BJ (cell line): ENCODE data around the gene SAFB. TPM values are rescaled to one million over a fixed set of nuclear protein-coding genes. Genes with fewer than 3 reads are reported as not detected.

ENCODE experiments used
- CTCF ChIA-PET: fragments of 350-600 bp; formaldehyde crosslinking; extraction: SDS; loops from one replicate; lab custom pipeline; 2021; ENCODE audit warnings: antibody characterized with exemption, inconsistent platforms; lab: Yijun Ruan, JAX
- POLR2A ChIA-PET: fragments of 300-600 bp; sonication (Branson Sonifier 250); formaldehyde crosslinking; extraction: SDS; loops from one replicate; lab custom pipeline; 2021; ENCODE audit warnings: antibody characterized with exemption; lab: Charles Lee
- DNase-seq: peaks from one replicate; pipeline ENCODE4 v3.0.0-alpha.2; 2011; ENCODE audit warnings: low read depth
- H3K27me3 ChIP-seq: 2 replicates; pipeline ENCODE4 v1.6.0; 2011; ENCODE audit warnings: low read length; ENCODE audit not compliant: control insufficient read depth, insufficient read depth
- H3K36me3 ChIP-seq: 2 replicates; pipeline ENCODE4 v1.5.1; 2011; ENCODE audit warnings: low read length; ENCODE audit not compliant: control insufficient read depth, insufficient read depth
- H3K4me3 ChIP-seq: 2 replicates; pipeline ENCODE4 v1.5.1; 2011; ENCODE audit warnings: low read depth, mild to moderate bottlenecking, control low read depth, low read length
- CTCF ChIP-seq: IDR thresholded peaks from 2 replicates; pipeline ENCODE4 v1.5.1; 2011; ENCODE audit warnings: low read depth, mild to moderate bottlenecking, control low read depth, inconsistent platforms, low read length, moderate library complexity; ENCODE audit not compliant: insufficient read depth
- polyA plus RNA-seq: library from polyadenylated mRNA; depleted of rRNA; stranded (reverse); fragments of >200 nt; gene quantifications from 2 replicates; pipeline ENCODE4 v1.2.3, GENCODE V29; 2011

Gene SAFB
- polyA plus RNA-seq, 1 experiment = 20.8 TPM

GRCh38 chr19:5579697-5580096 is 43.2 kb upstream of the SAFB start:
- no peak for DNase-seq
- TF ChIP-seq CTCF = no peak
- ChIA-PET CTCF (interaction anchor here (0.7 to 2.5 kb wide), 7 partner anchors 9 to 788 kb away, joined by 3 to 11 read pairs (median 4); partner anchors contain the start of genes FEM1A and TINCR), POLR2A (no interaction called here)
- peaks cover 4% of the 10 kb centered on the region for H3K36me3 ChIP-seq
- no peaks in the 10 kb centered on the region for H3K27me3 ChIP-seq
- no peak overlapping the region for H3K4me3 ChIP-seq

GRCh38 chr19:5580161-5580571 is 42.7 kb upstream of the SAFB start:
- TF ChIP-seq CTCF = no peak
- Histone ChIP-seq H3K4me3 (no peak overlapping the region), H3K27me3 (no peaks in the 10 kb centered on the region), H3K36me3 (peaks cover 4% of the 10 kb centered on the region)
- POLR2A ChIA-PET = no interaction called here
- DNase-seq = no peak
- CTCF ChIA-PET = interaction anchor here (0.7 to 2.5 kb wide), 7 partner anchors 9 to 789 kb away, joined by 3 to 11 read pairs (median 4); partner anchors contain the start of genes FEM1A and TINCR

GRCh38 chr19:5585461-5586299 is 37.2 kb upstream of the SAFB start:
- TF ChIP-seq CTCF = no peak

GRCh38 chr19:5586300-5587070 is 36.4 kb upstream of the SAFB start:
- Histone ChIP-seq H3K27me3 (no peaks in the 10 kb centered on the region), H3K4me3 (no peak overlapping the region), H3K36me3 (peaks cover 31% of the 10 kb centered on the region)
- CTCF ChIA-PET = no interaction called here
- no peak for TF ChIP-seq CTCF
- POLR2A ChIA-PET = no interaction called here
- DNase-seq = no peak

More at GRCh38 chr19:5585461-5586299, 37.2 kb upstream of the SAFB start:
- POLR2A ChIA-PET = no interaction called here
- DNase-seq = no peak
- Histone ChIP-seq H3K36me3 (peaks cover 28% of the 10 kb centered on the region), H3K4me3 (no peak overlapping the region), H3K27me3 (no peaks in the 10 kb centered on the region)
- CTCF ChIA-PET = no interaction called here

GRCh38 chr19:5587071-5587455 is 35.8 kb upstream of the SAFB start:
- no peak overlapping the region for H3K4me3 ChIP-seq
- no peaks in the 10 kb centered on the region for H3K27me3 ChIP-seq
- DNase-seq = no peak
- POLR2A ChIA-PET = no interaction called here
- CTCF ChIA-PET = no interaction called here
- peaks cover 32% of the 10 kb centered on the region for H3K36me3 ChIP-seq
- TF ChIP-seq CTCF = no peak
